ENCODE results near the gene ETS1. TPM values are rescaled to one million over a fixed set of nuclear protein-coding genes. Genes with fewer than 3 reads are reported as not detected.

Gene ETS1
- total RNA-seq, 1 experiment from 2014 or later = 66.4 TPM

DNA sequence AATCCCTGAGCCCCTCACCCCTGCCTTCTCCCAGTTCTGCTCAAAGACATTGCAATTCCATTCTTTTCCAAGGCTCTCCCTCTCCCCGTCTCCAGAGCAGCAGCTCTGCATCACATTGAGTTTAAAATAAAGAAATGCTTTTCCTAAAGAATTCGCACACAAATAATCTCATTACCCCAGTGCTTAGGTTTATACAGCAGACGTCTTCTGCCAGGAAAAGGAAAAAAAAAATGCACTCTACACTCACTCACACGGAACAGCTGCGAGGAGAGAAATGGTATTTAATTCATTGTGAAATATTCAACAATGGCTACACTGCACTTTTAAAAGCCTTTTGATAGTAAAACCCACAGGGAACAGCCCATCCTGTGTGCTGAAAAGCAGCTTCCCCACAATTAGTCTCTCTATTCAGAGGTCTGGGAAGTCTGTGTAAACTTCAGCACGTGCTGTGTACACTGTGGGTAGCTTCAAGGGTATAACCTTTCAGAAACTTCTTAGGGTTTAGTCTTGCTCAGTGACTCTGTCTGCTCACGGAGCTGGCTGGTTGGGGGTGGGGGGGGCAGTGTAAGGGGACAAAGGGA, 42.8 kb downstream of the ETS1 start:
- no peaks in the 10 kb centered on the region for H3K9me3 ChIP-seq (ENCODE audit: control insufficient read depth, insufficient read depth, low read depth, low read length)
- CTCF ChIA-PET = interaction anchor here (0.7 kb wide), 1 partner anchor 140 kb away, joined by 8 read pairs; no protein-coding TSS in a partner anchor
- no peak for DNase-seq (ENCODE audit: low read depth, low spot score)
- intact Hi-C loops (cut with micrococcal nuclease; ENCODE audit: unreplicated experiment) (no loop called here), in situ Hi-C loops (cut with HindIII; ENCODE audit: low pct_unique_long_range_greater_than_20kb, low sequenced_read_pairs) (no loop called here)
- POLR2A ChIA-PET = interaction anchor here (0.6 kb wide), 1 partner anchor 1282 kb away, joined by 10 read pairs; no protein-coding TSS in a partner anchor
- ATAC-seq = no peak
- no TSS peak for BruUV-seq (replicated peaks)
- TF ChIP-seq SIN3A (IDR thresholded peaks at IDR 0.05; ENCODE audit: borderline replicate concordance, insufficient read depth, low read depth, low read length) (no peak), POLR2AphosphoS5 (IDR thresholded peaks at IDR 0.05; ENCODE audit: low read depth, low read length) (no peak), CTCF (IDR thresholded peaks at IDR 0.05) (no peak), TCF7L2 (IDR thresholded peaks at IDR 0.05; ENCODE audit: low read depth, low read length) (no peak)
- TF ChIP-seq, protein P1, sequence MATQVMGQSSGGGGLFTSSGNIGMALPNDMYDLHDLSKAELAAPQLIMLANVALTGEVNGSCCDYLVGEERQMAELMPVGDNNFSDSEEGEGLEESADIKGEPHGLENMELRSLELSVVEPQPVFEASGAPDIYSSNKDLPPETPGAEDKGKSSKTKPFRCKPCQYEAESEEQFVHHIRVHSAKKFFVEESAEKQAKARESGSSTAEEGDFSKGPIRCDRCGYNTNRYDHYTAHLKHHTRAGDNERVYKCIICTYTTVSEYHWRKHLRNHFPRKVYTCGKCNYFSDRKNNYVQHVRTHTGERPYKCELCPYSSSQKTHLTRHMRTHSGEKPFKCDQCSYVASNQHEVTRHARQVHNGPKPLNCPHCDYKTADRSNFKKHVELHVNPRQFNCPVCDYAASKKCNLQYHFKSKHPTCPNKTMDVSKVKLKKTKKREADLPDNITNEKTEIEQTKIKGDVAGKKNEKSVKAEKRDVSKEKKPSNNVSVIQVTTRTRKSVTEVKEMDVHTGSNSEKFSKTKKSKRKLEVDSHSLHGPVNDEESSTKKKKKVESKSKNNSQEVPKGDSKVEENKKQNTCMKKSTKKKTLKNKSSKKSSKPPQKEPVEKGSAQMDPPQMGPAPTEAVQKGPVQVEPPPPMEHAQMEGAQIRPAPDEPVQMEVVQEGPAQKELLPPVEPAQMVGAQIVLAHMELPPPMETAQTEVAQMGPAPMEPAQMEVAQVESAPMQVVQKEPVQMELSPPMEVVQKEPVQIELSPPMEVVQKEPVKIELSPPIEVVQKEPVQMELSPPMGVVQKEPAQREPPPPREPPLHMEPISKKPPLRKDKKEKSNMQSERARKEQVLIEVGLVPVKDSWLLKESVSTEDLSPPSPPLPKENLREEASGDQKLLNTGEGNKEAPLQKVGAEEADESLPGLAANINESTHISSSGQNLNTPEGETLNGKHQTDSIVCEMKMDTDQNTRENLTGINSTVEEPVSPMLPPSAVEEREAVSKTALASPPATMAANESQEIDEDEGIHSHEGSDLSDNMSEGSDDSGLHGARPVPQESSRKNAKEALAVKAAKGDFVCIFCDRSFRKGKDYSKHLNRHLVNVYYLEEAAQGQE (IDR thresholded peaks at IDR 0.05; ENCODE audit: insufficient read depth in 1 of 2, low read depth in 2 of 2, low read length in 1 of 2) = no peak
- H3K36me3 ChIP-seq (ENCODE audit: control insufficient read depth, insufficient read depth, low read length) = no peaks in the 10 kb centered on the region
- no peak overlapping the region for H3K4me3 ChIP-seq (ENCODE audit: low read depth in 2 of 2, low read length in 2 of 2)
- H3K27ac ChIP-seq (ENCODE audit: low read length) = no peak overlapping the region
- no peaks in the 10 kb centered on the region for H3K27me3 ChIP-seq (ENCODE audit: control insufficient read depth, insufficient read depth, low read length)
- H3K4me1 ChIP-seq (ENCODE audit: control insufficient read depth, insufficient read depth, low read length) = no peaks in the 10 kb centered on the region

- Histone ChIP-seq H3K27ac (ENCODE audit: low read length) (no peak overlapping the region), H3K4me3 (ENCODE audit: low read depth in 2 of 2, low read length in 2 of 2) (no peak overlapping the region), H3K4me1 (ENCODE audit: control insufficient read depth, insufficient read depth, low read length) (no peaks in the 10 kb centered on the region), H3K27me3 (ENCODE audit: control insufficient read depth, insufficient read depth, low read length) (peaks cover 11% of the 10 kb centered on the region), H3K36me3 (ENCODE audit: control insufficient read depth, insufficient read depth, low read length) (no peaks in the 10 kb centered on the region), H3K9me3 (ENCODE audit: control insufficient read depth, insufficient read depth, low read depth, low read length) (no peaks in the 10 kb centered on the region)
- ChIA-PET POLR2A (interaction anchor here (0.6 kb wide), 2 partner anchors 247 to 1034 kb away, joined by 4 to 7 read pairs; no protein-coding TSS in a partner anchor), CTCF (interaction anchor here (0.6 kb wide), 1 partner anchor 105 kb away, joined by 4 read pairs; no protein-coding TSS in a partner anchor)
- TF ChIP-seq POLR2AphosphoS5 (IDR thresholded peaks at IDR 0.05; ENCODE audit: low read depth, low read length) (no peak), SIN3A (IDR thresholded peaks at IDR 0.05; ENCODE audit: borderline replicate concordance, insufficient read depth, low read depth, low read length) (no peak), TCF7L2 (IDR thresholded peaks at IDR 0.05; ENCODE audit: low read depth, low read length) (no peak), CTCF (IDR thresholded peaks at IDR 0.05) (no peak)
- TF ChIP-seq, protein P1 (IDR thresholded peaks at IDR 0.05; ENCODE audit: insufficient read depth in 1 of 2, low read depth in 2 of 2, low read length in 1 of 2) = no peak
- ATAC-seq = no peak
- DNase-seq (ENCODE audit: low read depth, low spot score) = no peak
- intact Hi-C loops (cut with micrococcal nuclease; ENCODE audit: unreplicated experiment) = no loop called here
- BruUV-seq (replicated peaks) = no TSS peak
- in situ Hi-C loops (cut with HindIII; ENCODE audit: low pct_unique_long_range_greater_than_20kb, low sequenced_read_pairs) = no loop called here
Observed at GRCh38 chr11:128540469-128540868, 46.9 kb downstream of the ETS1 start.
